Measurements from ENCODE around the gene ATG9B. TPM values are rescaled to one million over a fixed set of nuclear protein-coding genes. Genes with fewer than 3 reads are reported as not detected.

Gene ATG9B
- total and polyA plus RNA-seq, 9 of the 15 experiments (the other 6 are each of a cell fraction or from before 2014, with no cell fraction given) = 0.29 to 8.0 (median 2.1) TPM

- FAIRE-seq = no peak
- in situ Hi-C loops (cut with MboI) (no loop called here), intact Hi-C loops (cut with micrococcal nuclease) (loop anchor here (10.0 kb wide), 1 partner anchor 685 kb away; no protein-coding TSS in a partner anchor)
- no peaks in the 10 kb centered on the region for H3K9me1 ChIP-seq (ENCODE audit: control insufficient read depth, insufficient read depth, low read length)
- no peak overlapping the region for H2AFZ ChIP-seq (ENCODE audit: low read depth, low read length)
- no peaks in the 10 kb centered on the region for H3K9me3 ChIP-seq (replicated peaks; ENCODE audit: control insufficient read depth, insufficient read depth, low read depth, low read length)
- H4K20me1 ChIP-seq (replicated peaks; ENCODE audit: control insufficient read depth, insufficient read depth, low read length) = peaks cover 5% of the 10 kb centered on the region; the same call in 1 of the 2 replicates
- POLR2A ChIA-PET = interaction anchor here (0.9 kb wide), 2 partner anchors 14 to 15 kb away, joined by 3 to 5 read pairs; no protein-coding TSS in a partner anchor
- BruUV-seq (replicated peaks) = no TSS peak
- H3K4me1 ChIP-seq (replicated peaks in 1 of 2; ENCODE audit: control insufficient read depth in 2 of 2, insufficient read depth in 2 of 2, low read length in 2 of 2) = peaks cover 34 to 62% of the 10 kb centered on the region in 2 experiments
- CTCF ChIA-PET (ENCODE audit: low intra/inter-chr PET ratio) = no interaction called here
- H3K36me3 ChIP-seq (ENCODE audit: control insufficient read depth, insufficient read depth, low read length) = no peaks in the 10 kb centered on the region
- no peak overlapping the region; a peak in 1 of 4 replicates for H3K9ac ChIP-seq (ENCODE audit: insufficient read depth in 1 of 2, low read depth in 2 of 2, low read length in 2 of 2)
- no peaks in the 10 kb centered on the region for H3K79me2 ChIP-seq (ENCODE audit: control insufficient read depth, insufficient read depth, low read length)
- H3K27ac ChIP-seq (ENCODE audit: extremely low read depth, low read depth, low read length) = no peak overlapping the region
- WGBS (ENCODE audit: insufficient coverage, low coverage, missing lambda C conversion rate) = 71% methylated on average over 3 of the region's 5 CpGs
- no peak for ATAC-seq
- H3K27me3 ChIP-seq (ENCODE audit: control insufficient read depth in 2 of 2, insufficient read depth in 2 of 2, low read length in 2 of 2) = no peaks in the 10 kb centered on the region
- no peak overlapping the region for H3K4me2 ChIP-seq (ENCODE audit: insufficient read depth, low read length)
- H3K4me3 ChIP-seq = no peak overlapping the region
- DNase-seq (ENCODE audit: extremely low read depth in 1 of 4, low spot score in 3 of 4) = no peak
- no peak for TF ChIP-seq YBX1 (IDR thresholded peaks at IDR 0.05)
- TF ChIP-seq TRIM24 (IDR thresholded peaks at IDR 0.05) = no peak
- TF ChIP-seq MITF (IDR thresholded peaks at IDR 0.05) = no peak
- peak; percentile 95 for TF ChIP-seq EGR1 (conservative IDR thresholded peaks at IDR 0.05)
- no peak for TF ChIP-seq PTRF (tag; IDR thresholded peaks at IDR 0.05)
- no peak for TF ChIP-seq SOX6 (IDR thresholded peaks at IDR 0.05)
- TF ChIP-seq BDP1 (IDR thresholded peaks at IDR 0.05; ENCODE audit: insufficient read depth, insufficient read length) = no peak
- no peak for TF ChIP-seq ZKSCAN8 (CRISPR knock-in tag; IDR thresholded peaks at IDR 0.05)
- TF ChIP-seq CUX1 (CRISPR knock-in tag; IDR thresholded peaks at IDR 0.05) = no peak
- TF ChIP-seq ZNF121 (CRISPR knock-in tag; conservative IDR thresholded peaks at IDR 0.05) = no peak
- 0 out of 2 replicates have a peak, but pooled peaks have one; percentile 36 for TF ChIP-seq HBP1 (CRISPR knock-in tag; IDR thresholded peaks at IDR 0.05)
- peak; percentile 27 for TF ChIP-seq PCBP1 (IDR thresholded peaks at IDR 0.05; ENCODE audit: low read depth, low read length, poor library complexity, severe bottlenecking)
- no peak for TF ChIP-seq ZNF583 (CRISPR knock-in tag; IDR thresholded peaks at IDR 0.05)
Measured at GRCh38 chr7:150999497-151000230, 24.6 kb downstream of the ATG9B start.
